HEK293 (cell line): ENCODE results near the gene FAM174A.

Experiments used
- CTCF ChIA-PET: fragments of 350-600 bp; formaldehyde crosslinking; extraction: SDS; loops from one replicate; lab custom pipeline; 2021; ENCODE audit warnings: antibody characterized with exemption; lab: Yijun Ruan, JAX
- POLR2A ChIA-PET: fragments of 300-600 bp; formaldehyde crosslinking; extraction: SDS; loops from one replicate; lab custom pipeline; 2020; ENCODE audit warnings: antibody characterized with exemption, inconsistent platforms; lab: Yijun Ruan, JAX
- H3K27ac ChIP-seq: fragments of 200-500 bp; sonication (Bioruptor generic); 2 replicates; pipeline ENCODE4 v1.5.1; 2014; ENCODE audit warnings: low read depth, low read length, control low read depth, inconsistent platforms; ENCODE audit errors: extremely low read depth
- H3K36me3 ChIP-seq, 2 experiments: fragments of 200-500 bp in 1 of 2; sonication (Bioruptor generic) in 1 of 2; 1 replicate in 1 of 2; 2 replicates in 1 of 2; pipeline ENCODE4 v1.5.1; 2014 to 2017; ENCODE audit warnings: inconsistent platforms in 2 of 2, low read length in 2 of 2; ENCODE audit not compliant: control insufficient read depth in 2 of 2, insufficient read depth in 1 of 2
- H3K4me1 ChIP-seq: fragments of 200-500 bp; sonication (Bioruptor generic); 2 replicates; pipeline ENCODE4 v1.5.1; 2014; ENCODE audit warnings: mild to moderate bottlenecking, low read length, inconsistent platforms; ENCODE audit not compliant: control insufficient read depth, insufficient read depth
- H3K4me3 ChIP-seq: 2 replicates; pipeline ENCODE4 v1.5.1; 2011; ENCODE audit warnings: low read depth, mild to moderate bottlenecking, control low read depth, low read length, moderate library complexity
- H3K9me3 ChIP-seq: fragments of 200-500 bp; sonication (Bioruptor generic); 2 replicates; pipeline ENCODE4 v1.5.1; 2014; ENCODE audit warnings: low read depth, low read length, inconsistent platforms; ENCODE audit not compliant: control insufficient read depth, insufficient read depth
- BCL11B ChIP-seq: fragments of 450-650 bp; formaldehyde crosslinking; IDR thresholded peaks from 2 replicates; pipeline ENCODE4 v1.5.1; 2016; ENCODE audit warnings: low read depth, missing biosample characterization, missing genetic modification characterization
- EGR2 ChIP-seq: fragments of 450-650 bp; formaldehyde crosslinking; IDR thresholded peaks from 2 replicates; pipeline ENCODE4 v1.5.1; 2016; ENCODE audit warnings: low read depth, missing biosample characterization, missing genetic modification characterization
- OVOL3 ChIP-seq: fragments of 450-650 bp; formaldehyde crosslinking; IDR thresholded peaks from 2 replicates; pipeline ENCODE4 v1.5.1; 2016; ENCODE audit warnings: missing biosample characterization, missing genetic modification characterization
- YY1 ChIP-seq: fragments of 450-650 bp; formaldehyde crosslinking; IDR thresholded peaks from 2 replicates; pipeline ENCODE4 v1.5.1; 2018; ENCODE audit warnings: missing biosample characterization, missing genetic modification characterization
- ZFHX2 ChIP-seq: fragments of 450-650 bp; formaldehyde crosslinking; conservative IDR thresholded peaks from 2 replicates; pipeline ENCODE4 v1.5.1; 2016; ENCODE audit warnings: missing biosample characterization, missing genetic modification characterization
- ZIC2 ChIP-seq: fragments of 450-650 bp; formaldehyde crosslinking; IDR thresholded peaks from 2 replicates; pipeline ENCODE4 v1.5.1; 2016; ENCODE audit warnings: missing biosample characterization, missing genetic modification characterization
- ZNF10 ChIP-seq: fragments of 450-650 bp; formaldehyde crosslinking; IDR thresholded peaks from 2 replicates; pipeline ENCODE4 v1.5.1; 2017; ENCODE audit warnings: missing biosample characterization, missing genetic modification characterization
- ZNF132 ChIP-seq: fragments of 450-650 bp; formaldehyde crosslinking; IDR thresholded peaks from 2 replicates; pipeline ENCODE4 v1.5.1; 2017; ENCODE audit warnings: missing biosample characterization, missing genetic modification characterization, borderline replicate concordance
- ZNF133 ChIP-seq: fragments of 450-650 bp; formaldehyde crosslinking; IDR thresholded peaks from 2 replicates; pipeline ENCODE4 v1.5.1; 2016; ENCODE audit warnings: missing biosample characterization, missing genetic modification characterization
- ZNF184 ChIP-seq: fragments of 450-650 bp; IDR thresholded peaks from 2 replicates; pipeline ENCODE4 v1.5.1; 2018; ENCODE audit warnings: missing biosample characterization, mild to moderate bottlenecking, missing genetic modification characterization
- ZNF341 ChIP-seq: fragments of 450-650 bp; formaldehyde crosslinking; IDR thresholded peaks from 2 replicates; pipeline ENCODE4; 2016; ENCODE audit warnings: low read depth, missing biosample characterization, missing genetic modification characterization
- ZNF366 ChIP-seq: fragments of 450-650 bp; formaldehyde crosslinking; conservative IDR thresholded peaks from 2 replicates; pipeline ENCODE4 v1.5.1; 2016; ENCODE audit warnings: missing biosample characterization, missing genetic modification characterization
- ZNF37A ChIP-seq: fragments of 450-650 bp; IDR thresholded peaks from 2 replicates; pipeline ENCODE4 v1.5.1; 2018; ENCODE audit warnings: missing biosample characterization, missing genetic modification characterization
- ZNF549 ChIP-seq: fragments of 450-650 bp; IDR thresholded peaks from 2 replicates; pipeline ENCODE4 v1.5.1; 2018; ENCODE audit warnings: missing biosample characterization, missing genetic modification characterization, mild to moderate bottlenecking, inconsistent platforms, moderate library complexity
- ZNF555 ChIP-seq: fragments of 450-650 bp; formaldehyde crosslinking; conservative IDR thresholded peaks from 2 replicates; pipeline ENCODE4 v1.5.1; 2017; ENCODE audit warnings: missing biosample characterization, mild to moderate bottlenecking, missing genetic modification characterization, inconsistent platforms
- ZNF558 ChIP-seq: fragments of 450-650 bp; formaldehyde crosslinking; IDR thresholded peaks from 2 replicates; pipeline ENCODE4 v1.5.1; 2016; ENCODE audit warnings: missing biosample characterization, missing genetic modification characterization
- ZNF670 ChIP-seq: fragments of 450-650 bp; formaldehyde crosslinking; IDR thresholded peaks from 2 replicates; pipeline ENCODE4 v1.5.1; 2016; ENCODE audit warnings: missing biosample characterization, missing genetic modification characterization, low read depth
- ZNF76 ChIP-seq: fragments of 450-650 bp; formaldehyde crosslinking; IDR thresholded peaks from 2 replicates; pipeline ENCODE4; 2016; ENCODE audit warnings: low read depth, missing biosample characterization, missing genetic modification characterization, borderline replicate concordance
- ZNF768 ChIP-seq: fragments of 450-650 bp; formaldehyde crosslinking; IDR thresholded peaks from 2 replicates; pipeline ENCODE4 v1.5.1; 2018; ENCODE audit warnings: missing biosample characterization, mild to moderate bottlenecking, missing genetic modification characterization
- ZNF791 ChIP-seq: fragments of 450-650 bp; formaldehyde crosslinking; IDR thresholded peaks from 2 replicates; pipeline ENCODE4 v1.5.1; 2016; ENCODE audit warnings: missing biosample characterization, missing genetic modification characterization
- TF ChIP-seq, protein P1 (sequence below): fragments of 450-650 bp; formaldehyde crosslinking; IDR thresholded peaks from 2 replicates; pipeline ENCODE4 v1.5.1; 2017; ENCODE audit warnings: missing biosample characterization, missing genetic modification characterization
- TF ChIP-seq, protein P2 (sequence below): sonication (generic); formaldehyde crosslinking; IDR thresholded peaks from 2 replicates; pipeline ENCODE4 v1.8.1; 2022; ENCODE audit warnings: mild to moderate bottlenecking, moderate library complexity, missing genetic modification reagents
- TF ChIP-seq, protein P3 (sequence below): fragments of 450-650 bp; formaldehyde crosslinking; IDR thresholded peaks from 2 replicates; pipeline ENCODE4 v1.5.1; 2016; ENCODE audit warnings: missing biosample characterization, missing genetic modification characterization
- TF ChIP-seq, protein P4 (sequence below): fragments of 450-650 bp; formaldehyde crosslinking; IDR thresholded peaks from 2 replicates; pipeline ENCODE4 v1.5.1; 2016; ENCODE audit warnings: missing biosample characterization, missing genetic modification characterization
- TF ChIP-seq, protein P5 (sequence below): fragments of 450-650 bp; formaldehyde crosslinking; IDR thresholded peaks from 2 replicates; pipeline ENCODE4 v1.5.1; 2016; ENCODE audit warnings: missing biosample characterization, missing genetic modification characterization

FAM174A gene

DNA sequence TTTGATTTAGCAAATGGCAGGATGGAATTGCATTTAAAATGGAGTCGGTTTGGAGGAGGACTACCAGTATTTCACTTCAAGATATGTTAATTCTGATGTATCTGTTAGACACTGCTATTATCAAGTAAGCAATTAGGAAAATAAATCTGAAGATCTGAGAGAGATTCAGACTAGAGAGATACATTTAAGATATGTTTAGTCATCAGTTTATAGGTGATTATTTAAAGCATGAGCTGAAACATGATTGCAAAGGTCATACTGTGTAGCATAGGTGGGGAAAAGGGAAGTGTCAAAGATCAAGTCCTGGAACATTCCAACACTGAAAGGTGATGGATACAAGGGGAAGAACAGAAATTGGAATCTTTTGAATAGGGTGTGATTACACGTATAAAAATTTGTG is 79.1 kb downstream of the FAM174A start (continued):
- TF ChIP-seq OVOL3 (tag by site-specific recombination) (no peak), BCL11B (tag by site-specific recombination) (no peak)
- TF ChIP-seq, all 188 proteins: peak for 0

DNA sequence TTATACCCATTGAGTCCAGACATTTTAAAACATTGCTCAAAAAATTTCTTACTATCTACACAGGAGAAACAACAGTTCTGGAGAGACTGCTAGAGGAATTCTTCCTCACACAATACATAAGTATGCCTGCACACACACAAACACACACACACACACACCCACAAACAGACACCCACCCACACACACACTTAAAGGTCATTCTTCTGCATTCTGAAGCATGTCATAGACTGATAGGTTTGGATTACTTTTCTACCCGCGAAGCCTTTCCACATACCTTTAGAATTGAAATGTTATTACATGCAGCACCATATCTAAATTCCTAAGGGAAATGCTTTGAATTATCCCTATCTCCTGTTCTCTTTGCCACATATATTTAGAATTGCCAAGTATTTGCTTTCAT is 80.2 kb downstream of the FAM174A start:
- H3K9me3 ChIP-seq = no peaks in the 10 kb centered on the region
- no peaks in the 10 kb centered on the region for H3K36me3 ChIP-seq
- H3K4me1 ChIP-seq = no peaks in the 10 kb centered on the region
- no peak overlapping the region for H3K27ac ChIP-seq
- ChIA-PET POLR2A (no interaction called here), CTCF (no interaction called here)
- TF ChIP-seq ZNF133 (no peak), EGR2 (tag by site-specific recombination) (peak; percentile 85), ZFHX2 (peak; percentile 86)
- TF ChIP-seq, protein P1, sequence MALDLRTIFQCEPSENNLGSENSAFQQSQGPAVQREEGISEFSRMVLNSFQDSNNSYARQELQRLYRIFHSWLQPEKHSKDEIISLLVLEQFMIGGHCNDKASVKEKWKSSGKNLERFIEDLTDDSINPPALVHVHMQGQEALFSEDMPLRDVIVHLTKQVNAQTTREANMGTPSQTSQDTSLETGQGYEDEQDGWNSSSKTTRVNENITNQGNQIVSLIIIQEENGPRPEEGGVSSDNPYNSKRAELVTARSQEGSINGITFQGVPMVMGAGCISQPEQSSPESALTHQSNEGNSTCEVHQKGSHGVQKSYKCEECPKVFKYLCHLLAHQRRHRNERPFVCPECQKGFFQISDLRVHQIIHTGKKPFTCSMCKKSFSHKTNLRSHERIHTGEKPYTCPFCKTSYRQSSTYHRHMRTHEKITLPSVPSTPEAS = peak; percentile 69
- no peak overlapping the region for H3K4me3 ChIP-seq

DNA sequence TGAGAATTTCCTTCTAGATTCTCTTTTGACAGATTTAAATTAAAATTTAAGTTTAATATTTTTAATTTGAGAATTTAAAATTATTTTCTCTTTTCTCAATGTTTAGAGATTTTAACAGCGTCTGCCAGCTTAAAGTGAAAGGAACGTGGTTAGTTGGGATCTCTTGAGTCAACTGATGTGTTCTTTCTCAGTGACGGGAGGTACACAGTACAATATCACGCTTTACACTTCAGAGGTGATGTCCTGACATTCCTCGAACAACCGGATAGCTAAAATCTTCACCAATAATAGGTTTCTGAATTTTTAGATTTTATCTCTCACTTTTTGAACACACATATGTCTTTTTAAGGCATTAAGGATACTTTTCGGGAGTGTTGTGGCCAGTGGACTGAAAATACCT is 81.1 kb downstream of the FAM174A start:
- H3K27ac ChIP-seq = no peak overlapping the region
- H3K4me3 ChIP-seq = no peak overlapping the region
- no peaks in the 10 kb centered on the region for H3K4me1 ChIP-seq
- POLR2A ChIA-PET = no interaction called here
- CTCF ChIA-PET = no interaction called here
- no peak for TF ChIP-seq ZNF555 (tag by site-specific recombination)
- TF ChIP-seq ZNF768 (tag by site-specific recombination) = no peak
- no peak for TF ChIP-seq ZNF670
- no peak for TF ChIP-seq YY1 (tag by site-specific recombination)
- TF ChIP-seq ZNF132 (tag by site-specific recombination) = no peak
- TF ChIP-seq ZNF37A (tag by site-specific recombination) = no peak
- no peak for TF ChIP-seq ZNF184 (tag by site-specific recombination)
- no peak for TF ChIP-seq ZNF366 (tag by site-specific recombination)
- no peak for TF ChIP-seq ZNF10 (tag by site-specific recombination)
- TF ChIP-seq ZNF341 (tag by site-specific recombination) = no peak
- TF ChIP-seq, protein P2, sequence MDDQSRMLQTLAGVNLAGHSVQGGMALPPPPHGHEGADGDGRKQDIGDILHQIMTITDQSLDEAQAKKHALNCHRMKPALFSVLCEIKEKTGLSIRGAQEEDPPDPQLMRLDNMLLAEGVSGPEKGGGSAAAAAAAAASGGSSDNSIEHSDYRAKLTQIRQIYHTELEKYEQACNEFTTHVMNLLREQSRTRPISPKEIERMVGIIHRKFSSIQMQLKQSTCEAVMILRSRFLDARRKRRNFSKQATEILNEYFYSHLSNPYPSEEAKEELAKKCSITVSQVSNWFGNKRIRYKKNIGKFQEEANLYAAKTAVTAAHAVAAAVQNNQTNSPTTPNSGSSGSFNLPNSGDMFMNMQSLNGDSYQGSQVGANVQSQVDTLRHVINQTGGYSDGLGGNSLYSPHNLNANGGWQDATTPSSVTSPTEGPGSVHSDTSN (CRISPR knock-in tag) = no peak
- no peak for TF ChIP-seq ZNF558
- TF ChIP-seq, protein P3, sequence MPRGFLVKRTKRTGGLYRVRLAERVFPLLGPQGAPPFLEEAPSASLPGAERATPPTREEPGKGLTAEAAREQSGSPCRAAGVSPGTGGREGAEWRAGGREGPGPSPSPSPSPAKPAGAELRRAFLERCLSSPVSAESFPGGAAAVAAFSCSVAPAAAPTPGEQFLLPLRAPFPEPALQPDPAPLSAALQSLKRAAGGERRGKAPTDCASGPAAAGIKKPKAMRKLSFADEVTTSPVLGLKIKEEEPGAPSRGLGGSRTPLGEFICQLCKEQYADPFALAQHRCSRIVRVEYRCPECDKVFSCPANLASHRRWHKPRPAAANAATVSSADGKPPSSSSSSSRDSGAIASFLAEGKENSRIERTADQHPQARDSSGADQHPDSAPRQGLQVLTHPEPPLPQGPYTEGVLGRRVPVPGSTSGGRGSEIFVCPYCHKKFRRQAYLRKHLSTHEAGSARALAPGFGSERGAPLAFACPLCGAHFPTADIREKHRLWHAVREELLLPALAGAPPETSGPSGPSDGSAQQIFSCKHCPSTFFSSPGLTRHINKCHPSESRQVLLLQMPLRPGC (tag by site-specific recombination) = no peak
- no peaks in the 10 kb centered on the region for H3K36me3 ChIP-seq
- H3K9me3 ChIP-seq = no peaks in the 10 kb centered on the region

DNA sequence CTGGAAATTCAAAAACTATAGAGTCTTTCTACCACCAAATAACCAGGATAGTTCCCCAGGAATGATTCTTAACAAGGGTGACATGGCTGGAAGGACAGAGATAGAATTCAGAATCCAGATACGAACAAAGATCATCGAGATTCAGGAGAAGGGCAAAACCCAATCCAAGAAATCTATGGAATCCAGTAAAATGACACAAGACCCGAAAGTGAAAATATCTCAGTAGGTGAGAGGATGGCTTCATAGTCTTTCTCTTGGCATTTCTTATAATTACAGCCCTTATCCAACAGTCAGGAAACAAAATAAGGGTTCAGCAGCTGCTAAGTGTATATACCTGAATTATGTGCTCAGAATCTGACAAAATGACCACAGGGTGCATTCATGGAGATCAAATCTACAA is 81.8 kb downstream of the FAM174A start:
- Histone ChIP-seq H3K27ac (no peak overlapping the region), H3K36me3 (no peaks in the 10 kb centered on the region), H3K4me1 (no peaks in the 10 kb centered on the region), H3K4me3 (no peak overlapping the region), H3K9me3 (no peaks in the 10 kb centered on the region)
- CTCF ChIA-PET = no interaction called here
- POLR2A ChIA-PET = no interaction called here
- no peak for TF ChIP-seq YY1 (tag by site-specific recombination)
- no peak for TF ChIP-seq ZNF549
- TF ChIP-seq ZNF76 (tag by site-specific recombination) = no peak
- TF ChIP-seq, protein P4, sequence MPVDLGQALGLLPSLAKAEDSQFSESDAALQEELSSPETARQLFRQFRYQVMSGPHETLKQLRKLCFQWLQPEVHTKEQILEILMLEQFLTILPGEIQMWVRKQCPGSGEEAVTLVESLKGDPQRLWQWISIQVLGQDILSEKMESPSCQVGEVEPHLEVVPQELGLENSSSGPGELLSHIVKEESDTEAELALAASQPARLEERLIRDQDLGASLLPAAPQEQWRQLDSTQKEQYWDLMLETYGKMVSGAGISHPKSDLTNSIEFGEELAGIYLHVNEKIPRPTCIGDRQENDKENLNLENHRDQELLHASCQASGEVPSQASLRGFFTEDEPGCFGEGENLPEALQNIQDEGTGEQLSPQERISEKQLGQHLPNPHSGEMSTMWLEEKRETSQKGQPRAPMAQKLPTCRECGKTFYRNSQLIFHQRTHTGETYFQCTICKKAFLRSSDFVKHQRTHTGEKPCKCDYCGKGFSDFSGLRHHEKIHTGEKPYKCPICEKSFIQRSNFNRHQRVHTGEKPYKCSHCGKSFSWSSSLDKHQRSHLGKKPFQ (tag by site-specific recombination) = no peak
- no peak for TF ChIP-seq ZIC2 (tag by site-specific recombination)
- TF ChIP-seq, protein P5, sequence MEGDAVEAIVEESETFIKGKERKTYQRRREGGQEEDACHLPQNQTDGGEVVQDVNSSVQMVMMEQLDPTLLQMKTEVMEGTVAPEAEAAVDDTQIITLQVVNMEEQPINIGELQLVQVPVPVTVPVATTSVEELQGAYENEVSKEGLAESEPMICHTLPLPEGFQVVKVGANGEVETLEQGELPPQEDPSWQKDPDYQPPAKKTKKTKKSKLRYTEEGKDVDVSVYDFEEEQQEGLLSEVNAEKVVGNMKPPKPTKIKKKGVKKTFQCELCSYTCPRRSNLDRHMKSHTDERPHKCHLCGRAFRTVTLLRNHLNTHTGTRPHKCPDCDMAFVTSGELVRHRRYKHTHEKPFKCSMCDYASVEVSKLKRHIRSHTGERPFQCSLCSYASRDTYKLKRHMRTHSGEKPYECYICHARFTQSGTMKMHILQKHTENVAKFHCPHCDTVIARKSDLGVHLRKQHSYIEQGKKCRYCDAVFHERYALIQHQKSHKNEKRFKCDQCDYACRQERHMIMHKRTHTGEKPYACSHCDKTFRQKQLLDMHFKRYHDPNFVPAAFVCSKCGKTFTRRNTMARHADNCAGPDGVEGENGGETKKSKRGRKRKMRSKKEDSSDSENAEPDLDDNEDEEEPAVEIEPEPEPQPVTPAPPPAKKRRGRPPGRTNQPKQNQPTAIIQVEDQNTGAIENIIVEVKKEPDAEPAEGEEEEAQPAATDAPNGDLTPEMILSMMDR = no peak
- no peak for TF ChIP-seq ZNF791 (tag by site-specific recombination)
